H1 (cell line): ENCODE data around the gene ASB7. TPM values are rescaled to one million over a fixed set of nuclear protein-coding genes. Genes with fewer than 3 reads are reported as not detected.

Experiments
- NRF1 ChIP-seq: IDR thresholded peaks from 2 replicates; pipeline ENCODE4 v1.6.1; 2011; ENCODE audit warnings: mild to moderate bottlenecking, low read depth, low read length, improper control_type of control experiment
- polyA plus RNA-seq, 7 experiments: library from polyadenylated mRNA; depleted of rRNA in 3 of 7; stranded (reverse) in 5 of 7; unstranded in 2 of 7; fragments of >200 nt in 5 of 7; fragments of 200-250 nt in 2 of 7; gene quantifications; 1 replicate in 5 of 7; 2 replicates in 1 of 7; 4 replicates in 1 of 7; pipeline versions ENCODE4 v1.2.1 to v1.2.3, GENCODE V29; 2011 to 2013; ENCODE audit warnings: missing spikeins in 2 of 7, mixed read lengths in 2 of 7
- total RNA-seq: library from RNA; stranded (reverse); fragmentation: NEBNext Ultra II Directional; extraction: Animal tissue kit (Norgen Biotek cat#: 25700); gene quantifications from 2 replicates; pipeline ENCODE4 v1.2.1, GENCODE V29; 2021

Gene ASB7
- total and polyA plus RNA-seq, 2 of the 8 experiments (the other 6 are each of a cell fraction or from before 2014, with no cell fraction given) = 5.2 to 12.8 TPM

DNA sequence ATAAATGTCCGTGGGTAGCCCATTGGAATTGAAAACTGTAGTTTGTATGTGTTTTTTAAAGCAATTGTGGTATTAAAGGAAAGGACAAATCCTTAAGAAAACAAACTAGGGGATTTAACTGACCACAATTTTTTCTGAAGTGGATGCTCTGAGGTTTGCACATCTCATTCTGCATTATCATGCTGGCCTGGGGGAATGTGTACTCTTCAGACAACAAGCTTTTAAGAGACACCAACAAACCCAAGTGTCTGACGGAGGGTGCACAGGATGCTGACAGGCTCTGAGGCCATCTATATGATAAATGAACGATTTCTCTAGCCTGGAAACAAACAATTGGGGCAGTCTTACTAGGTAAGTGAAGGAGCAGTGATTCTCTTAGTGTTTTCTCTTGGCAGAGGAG is 9.5 kb upstream of the ASB7 start (continued):
- no peak for TF ChIP-seq NRF1
